SK-N-SH (cell line): Measurements from ENCODE around the gene ROBO1. TPM values are rescaled to one million over a fixed set of nuclear protein-coding genes. Genes with fewer than 3 reads are reported as not detected.

Source experiments
- CTCF ChIA-PET: fragments of 300-600, 350-600 bp; formaldehyde crosslinking; extraction: SDS; loops from one replicate; lab custom pipeline; 2021; lab: Yijun Ruan, JAX
- POLR2A ChIA-PET: fragments of 350-600 bp; sonication (Branson Sonifier 250); formaldehyde crosslinking; extraction: SDS; loops from one replicate; lab custom pipeline; 2020; ENCODE audit warnings: antibody characterized with exemption, inconsistent platforms; lab: Yijun Ruan, JAX
- DNase-seq: peaks from one replicate; pipeline ENCODE4 v3.0.0; 2012
- H2AFZ ChIP-seq: fragments of 200-600 bp; sonication (generic); 2 replicates; pipeline ENCODE4 v1.8.1; 2016; ENCODE audit warnings: antibody characterized with exemption, mild to moderate bottlenecking, low read depth
- H3F3A ChIP-seq: fragments of 200-600 bp; sonication (generic); replicated peaks from 2 replicates; pipeline ENCODE3; 2016; ENCODE audit warnings: antibody characterized with exemption, mild to moderate bottlenecking; ENCODE audit not compliant: insufficient read depth
- H3K27ac ChIP-seq, 2 experiments: fragments of 200-500 bp in 1 of 2; fragments of 200-600 bp in 1 of 2; sonication (Bioruptor generic) in 1 of 2; sonication (generic), shearing (Covaris generic) in 1 of 2; 2 replicates each; pipeline versions ENCODE4 v1.5.1 to v1.6.1; 2014 to 2016; ENCODE audit warnings: low read depth in 2 of 2, inconsistent platforms in 1 of 2, low read length in 1 of 2, mild to moderate bottlenecking in 1 of 2, mixed read lengths in 1 of 2
- H3K27me3 ChIP-seq: fragments of 200-600 bp; sonication (generic), shearing (Covaris generic); 2 replicates; pipeline ENCODE4 v1.6.1; 2016; ENCODE audit warnings: mixed run types; ENCODE audit not compliant: insufficient read depth
- H3K36me3 ChIP-seq, 2 experiments: fragments of 200-500 bp in 1 of 2; fragments of 200-600 bp in 1 of 2; sonication (Bioruptor generic) in 1 of 2; sonication (generic) in 1 of 2; replicated peaks in 1 of 2; 2 replicates each; pipeline versions ENCODE3 to v1.5.1; 2014 to 2016; ENCODE audit warnings: low read length in 1 of 2, mild to moderate bottlenecking in 1 of 2; ENCODE audit not compliant: insufficient read depth in 2 of 2, control insufficient read depth in 1 of 2
- H3K4me1 ChIP-seq, 2 experiments: fragments of 200-500 bp in 1 of 2; fragments of 200-600 bp in 1 of 2; sonication (Bioruptor generic) in 1 of 2; sonication (generic), shearing (Covaris generic) in 1 of 2; 2 replicates each; pipeline versions ENCODE4 v1.5.1 to v1.6.1; 2014 to 2016; ENCODE audit warnings: low read depth in 1 of 2, low read length in 1 of 2, mixed run types in 1 of 2; ENCODE audit not compliant: insufficient read depth in 2 of 2, control insufficient read depth in 1 of 2
- H3K4me2 ChIP-seq: fragments of 200-600 bp; sonication (generic), shearing (Covaris generic); 2 replicates; pipeline ENCODE4 v1.6.1; 2017; ENCODE audit warnings: mixed run types
- H3K4me3 ChIP-seq, 2 experiments: fragments of 200-500 bp in 1 of 2; fragments of 200-600 bp in 1 of 2; sonication (Bioruptor generic) in 1 of 2; sonication (generic), shearing (Covaris generic) in 1 of 2; 2 replicates each; pipeline versions ENCODE4 v1.5.1 to v1.8.1; 2014 to 2016; ENCODE audit warnings: low read depth in 2 of 2, inconsistent platforms in 1 of 2, low read length in 1 of 2, mild to moderate bottlenecking in 1 of 2, mixed read lengths in 1 of 2, moderate library complexity in 1 of 2
- H3K79me2 ChIP-seq: fragments of 200-600 bp; sonication (generic); 2 replicates; pipeline ENCODE4 v1.8.1; 2017; ENCODE audit warnings: mild to moderate bottlenecking; ENCODE audit not compliant: insufficient read depth
- H3K9ac ChIP-seq: fragments of 200-600 bp; sonication (generic); 2 replicates; pipeline ENCODE4 v1.6.1; 2017; ENCODE audit warnings: mixed run types
- H3K9me2 ChIP-seq: fragments of 200-600 bp; sonication (generic); 2 replicates; pipeline ENCODE4 v1.6.1; 2017; ENCODE audit warnings: mixed run types
- H3K9me3 ChIP-seq: fragments of 200-600 bp; sonication (generic); 2 replicates; pipeline ENCODE4 v1.6.1; 2017; ENCODE audit warnings: mixed run types, mild to moderate bottlenecking, moderate library complexity
- H4K20me1 ChIP-seq: fragments of 200-600 bp; sonication (generic); 2 replicates; pipeline ENCODE4 v1.6.1; 2017; ENCODE audit warnings: mild to moderate bottlenecking, mixed run types; ENCODE audit not compliant: insufficient read depth
- CHD2 ChIP-seq: fragments of 150-350 bp; IDR thresholded peaks from 2 replicates; pipeline ENCODE4 v1.6.1; 2018; ENCODE audit warnings: low read length; ENCODE audit not compliant: partially characterized antibody
- ELF1 ChIP-seq: IDR thresholded peaks from 2 replicates; pipeline ENCODE4 v1.4.0; 2012
- FOXJ3 ChIP-seq: sonication (generic); formaldehyde crosslinking; IDR thresholded peaks from 2 replicates; pipeline ENCODE4 v1.5.1; 2020; ENCODE audit warnings: mild to moderate bottlenecking, missing genetic modification reagents
- GABPA ChIP-seq: IDR thresholded peaks from 2 replicates; pipeline ENCODE4 v1.4.0; 2012; ENCODE audit warnings: low read depth, mild to moderate bottlenecking
- GATA2 ChIP-seq: sonication (generic); formaldehyde crosslinking; IDR thresholded peaks from 2 replicates; pipeline ENCODE4 v1.5.0; 2020; ENCODE audit warnings: mild to moderate bottlenecking, missing genetic modification reagents
- MEF2A ChIP-seq: IDR thresholded peaks from 2 replicates; pipeline ENCODE4 v1.4.0; 2012; ENCODE audit warnings: low read depth, borderline replicate concordance
- MXI1 ChIP-seq: IDR thresholded peaks from 2 replicates; pipeline ENCODE4 v1.6.1; 2012; ENCODE audit warnings: mild to moderate bottlenecking, low read depth, low read length, improper control_type of control experiment
- NRF1 ChIP-seq: IDR thresholded peaks from 2 replicates; pipeline ENCODE4 v1.6.1; 2012; ENCODE audit warnings: low read depth, mild to moderate bottlenecking, low read length
- PBX3 ChIP-seq: IDR thresholded peaks from 2 replicates; pipeline ENCODE4; 2012
- POLR2AphosphoS5 ChIP-seq: IDR thresholded peaks from 2 replicates; pipeline ENCODE4 v1.6.1; 2012; ENCODE audit warnings: low read depth, low read length
- RAD21 ChIP-seq: IDR thresholded peaks from 2 replicates; pipeline ENCODE4 v1.6.1; 2012; ENCODE audit warnings: mild to moderate bottlenecking, low read length
- RCOR1 ChIP-seq: fragments of 150-350 bp; IDR thresholded peaks from 2 replicates; pipeline ENCODE4 v1.6.1; 2017; ENCODE audit warnings: antibody characterized with exemption, low read length
- RFX5 ChIP-seq: IDR thresholded peaks from 2 replicates; pipeline ENCODE4 v1.6.1; 2012; ENCODE audit warnings: mild to moderate bottlenecking, improper control_type of control experiment, low read length
- RXRA ChIP-seq: IDR thresholded peaks from 2 replicates; pipeline ENCODE4 v1.4.0; 2012; ENCODE audit warnings: low read depth, mild to moderate bottlenecking, borderline replicate concordance
- SIN3A ChIP-seq: IDR thresholded peaks from 2 replicates; pipeline ENCODE4 v1.6.1; 2012; ENCODE audit warnings: low read depth, mild to moderate bottlenecking, low read length, moderate library complexity, borderline replicate concordance
- SMC3 ChIP-seq: IDR thresholded peaks from 2 replicates; pipeline ENCODE4 v1.6.1; 2012; ENCODE audit warnings: low read depth, low read length, improper control_type of control experiment
- TAF1 ChIP-seq: IDR thresholded peaks from 2 replicates; pipeline ENCODE4 v1.6.1; 2012; ENCODE audit warnings: low read depth, mild to moderate bottlenecking, low read length, moderate library complexity, borderline replicate concordance
- USF2 ChIP-seq: fragments of 150-350 bp; IDR thresholded peaks from 2 replicates; pipeline ENCODE4 v1.6.1; 2017; ENCODE audit warnings: antibody characterized with exemption, low read length, low read depth, borderline replicate concordance
- polyA plus RNA-seq, 3 experiments: library from polyadenylated mRNA; depleted of rRNA; stranded (reverse); fragments of >200 nt; gene quantifications; 2 replicates each; pipeline ENCODE4 v1.2.3, GENCODE V29; 2012
- TF ChIP-seq, protein P1 (sequence below): IDR thresholded peaks from 2 replicates; pipeline ENCODE4 v1.4.0; 2012; ENCODE audit warnings: low read depth, borderline replicate concordance

Gene ROBO1
- polyA plus RNA-seq, 1 of the 3 experiments (the other 2 are of a cell fraction) = 22.7 TPM

GRCh38 chr3:79019924-79020173 is 747.9 kb downstream of the ROBO1 start:
- H3K4me3 ChIP-seq = peak overlapping the region in 1 of 2 experiments; percentile 98; a peak in 3 of 4 replicates
- peaks cover 41% of the 10 kb centered on the region for H3K79me2 ChIP-seq
- peaks cover 19% of the 10 kb centered on the region for H4K20me1 ChIP-seq
- H3K9ac ChIP-seq = no peak overlapping the region
- DNase-seq = no peak
- H3K9me3 ChIP-seq = no peaks in the 10 kb centered on the region
- H2AFZ ChIP-seq = peak overlapping the region; percentile 87
- peaks cover 7 to 17% of the 10 kb centered on the region in 2 experiments; a peak in 3 of 4 replicates for H3K4me1 ChIP-seq
- peak overlapping the region; percentile 96 to 100; a peak in 3 of 4 replicates for H3K27ac ChIP-seq
- peaks cover 6% of the 10 kb centered on the region for H3F3A ChIP-seq
- no peaks in the 10 kb centered on the region for H3K36me3 ChIP-seq
- H3K4me2 ChIP-seq = peak overlapping the region; percentile 79
- no peak for TF ChIP-seq POLR2AphosphoS5
- no peak for TF ChIP-seq MEF2A
- no peak for TF ChIP-seq USF2
- TF ChIP-seq FOXJ3 (CRISPR knock-in tag) = no peak
- TF ChIP-seq RFX5 = no peak
- TF ChIP-seq PBX3 = no peak
- TF ChIP-seq GATA2 (CRISPR knock-in tag) = no peak
- TF ChIP-seq RCOR1 = no peak
- TF ChIP-seq ELF1 = no peak
- TF ChIP-seq RAD21 = no peak
- no peak for TF ChIP-seq RXRA
- TF ChIP-seq TAF1 = no peak
- no peak for TF ChIP-seq NRF1
- no peak for TF ChIP-seq SMC3
- no peak for TF ChIP-seq CHD2
- TF ChIP-seq MXI1 = no peak
- TF ChIP-seq GABPA = no peak
- TF ChIP-seq, protein P1, sequence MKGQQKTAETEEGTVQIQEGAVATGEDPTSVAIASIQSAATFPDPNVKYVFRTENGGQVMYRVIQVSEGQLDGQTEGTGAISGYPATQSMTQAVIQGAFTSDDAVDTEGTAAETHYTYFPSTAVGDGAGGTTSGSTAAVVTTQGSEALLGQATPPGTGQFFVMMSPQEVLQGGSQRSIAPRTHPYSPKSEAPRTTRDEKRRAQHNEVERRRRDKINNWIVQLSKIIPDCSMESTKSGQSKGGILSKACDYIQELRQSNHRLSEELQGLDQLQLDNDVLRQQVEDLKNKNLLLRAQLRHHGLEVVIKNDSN = no peak
- no peak for TF ChIP-seq SIN3A
- no peaks in the 10 kb centered on the region for H3K9me2 ChIP-seq
- ChIA-PET CTCF (interaction anchor here (1.0 to 2.4 kb wide), 5 partner anchors 12 to 374 kb away, joined by 3 to 19 read pairs (median 7); no protein-coding TSS in a partner anchor), POLR2A (no interaction called here)
- H3K27me3 ChIP-seq = no peaks in the 10 kb centered on the region
